BJ (cell line): Measurements from ENCODE around the gene RB1. TPM values are rescaled to one million over a fixed set of nuclear protein-coding genes. Genes with fewer than 3 reads are reported as not detected.

ENCODE experiments used
- CTCF ChIA-PET: fragments of 350-600 bp; formaldehyde crosslinking; extraction: SDS; loops from one replicate; lab custom pipeline; 2021; ENCODE audit warnings: antibody characterized with exemption, inconsistent platforms; lab: Yijun Ruan, JAX
- POLR2A ChIA-PET: fragments of 300-600 bp; sonication (Branson Sonifier 250); formaldehyde crosslinking; extraction: SDS; loops from one replicate; lab custom pipeline; 2021; ENCODE audit warnings: antibody characterized with exemption; lab: Charles Lee
- DNase-seq: peaks from one replicate; pipeline ENCODE4 v3.0.0-alpha.2; 2011; ENCODE audit warnings: low read depth
- H3K27me3 ChIP-seq: 2 replicates; pipeline ENCODE4 v1.6.0; 2011; ENCODE audit warnings: low read length; ENCODE audit not compliant: control insufficient read depth, insufficient read depth
- H3K36me3 ChIP-seq: 2 replicates; pipeline ENCODE4 v1.5.1; 2011; ENCODE audit warnings: low read length; ENCODE audit not compliant: control insufficient read depth, insufficient read depth
- H3K4me3 ChIP-seq: 2 replicates; pipeline ENCODE4 v1.5.1; 2011; ENCODE audit warnings: low read depth, mild to moderate bottlenecking, control low read depth, low read length
- CTCF ChIP-seq: IDR thresholded peaks from 2 replicates; pipeline ENCODE4 v1.5.1; 2011; ENCODE audit warnings: low read depth, mild to moderate bottlenecking, control low read depth, inconsistent platforms, low read length, moderate library complexity; ENCODE audit not compliant: insufficient read depth
- polyA plus RNA-seq: library from polyadenylated mRNA; depleted of rRNA; stranded (reverse); fragments of >200 nt; gene quantifications from 2 replicates; pipeline ENCODE4 v1.2.3, GENCODE V29; 2011

The RB1 gene
- polyA plus RNA-seq, 1 experiment, result 11.2 TPM

- H3K27me3 ChIP-seq, result peaks cover 1% of the 10 kb centered on the region; the same call in 1 of the 2 replicates
- POLR2A ChIA-PET, result no interaction called here
- DNase-seq, result no peak
- no peak overlapping the region for H3K4me3 ChIP-seq
- CTCF ChIA-PET, result interaction anchor here (0.7 kb wide), 1 partner anchor 299 kb away, joined by 3 read pairs; no protein-coding TSS in a partner anchor
- TF ChIP-seq CTCF, result no peak
- H3K36me3 ChIP-seq, result no peaks in the 10 kb centered on the region
Measured at GRCh38 chr13:48295271-48295670, 8.3 kb upstream of the RB1 start.

GRCh38 chr13:48296528-48296927 lies 7.0 kb upstream of the RB1 start:
- Histone ChIP-seq H3K36me3 (no peaks in the 10 kb centered on the region), H3K27me3 (no peaks in the 10 kb centered on the region; the same call in 1 of the 2 replicates), H3K4me3 (no peak overlapping the region)
- DNase-seq, result no peak
- ChIA-PET POLR2A (no interaction called here), CTCF (no interaction called here)
- TF ChIP-seq CTCF, result no peak

GRCh38 chr13:48297131-48297786 lies 6.3 kb upstream of the RB1 start:
- no peaks in the 10 kb centered on the region; the same call in 1 of the 2 replicates for H3K27me3 ChIP-seq
- no peaks in the 10 kb centered on the region for H3K36me3 ChIP-seq
- no peak for TF ChIP-seq CTCF
- ChIA-PET POLR2A (no interaction called here), CTCF (no interaction called here)
- DNase-seq, result no peak
- H3K4me3 ChIP-seq, result no peak overlapping the region

- POLR2A ChIA-PET, result no interaction called here
- TF ChIP-seq CTCF, result no peak
- Histone ChIP-seq H3K36me3 (no peaks in the 10 kb centered on the region), H3K4me3 (no peak overlapping the region), H3K27me3 (no peaks in the 10 kb centered on the region; the same call in 1 of the 2 replicates)
- DNase-seq, result no peak
- CTCF ChIA-PET, result no interaction called here
Measured at GRCh38 chr13:48299591-48299990, 4.0 kb upstream of the RB1 start.

- peak overlapping the region; percentile 79 for H3K4me3 ChIP-seq
- no peak for TF ChIP-seq CTCF
- ChIA-PET POLR2A (interaction anchor here (0.6 kb wide), 1 partner anchor 112 kb away, joined by 9 read pairs; no protein-coding TSS in a partner anchor), CTCF (interaction anchor here (1.2 kb wide), 1 partner anchor 13 kb away, joined by 3 read pairs; no protein-coding TSS in a partner anchor)
- DNase-seq, result no peak
- H3K27me3 ChIP-seq, result no peaks in the 10 kb centered on the region
- no peaks in the 10 kb centered on the region for H3K36me3 ChIP-seq
Measured at GRCh38 chr13:48302871-48303358, 636 bp upstream of the RB1 start.
